ENCODE results near the gene S100P.

The S100P gene

DNA sequence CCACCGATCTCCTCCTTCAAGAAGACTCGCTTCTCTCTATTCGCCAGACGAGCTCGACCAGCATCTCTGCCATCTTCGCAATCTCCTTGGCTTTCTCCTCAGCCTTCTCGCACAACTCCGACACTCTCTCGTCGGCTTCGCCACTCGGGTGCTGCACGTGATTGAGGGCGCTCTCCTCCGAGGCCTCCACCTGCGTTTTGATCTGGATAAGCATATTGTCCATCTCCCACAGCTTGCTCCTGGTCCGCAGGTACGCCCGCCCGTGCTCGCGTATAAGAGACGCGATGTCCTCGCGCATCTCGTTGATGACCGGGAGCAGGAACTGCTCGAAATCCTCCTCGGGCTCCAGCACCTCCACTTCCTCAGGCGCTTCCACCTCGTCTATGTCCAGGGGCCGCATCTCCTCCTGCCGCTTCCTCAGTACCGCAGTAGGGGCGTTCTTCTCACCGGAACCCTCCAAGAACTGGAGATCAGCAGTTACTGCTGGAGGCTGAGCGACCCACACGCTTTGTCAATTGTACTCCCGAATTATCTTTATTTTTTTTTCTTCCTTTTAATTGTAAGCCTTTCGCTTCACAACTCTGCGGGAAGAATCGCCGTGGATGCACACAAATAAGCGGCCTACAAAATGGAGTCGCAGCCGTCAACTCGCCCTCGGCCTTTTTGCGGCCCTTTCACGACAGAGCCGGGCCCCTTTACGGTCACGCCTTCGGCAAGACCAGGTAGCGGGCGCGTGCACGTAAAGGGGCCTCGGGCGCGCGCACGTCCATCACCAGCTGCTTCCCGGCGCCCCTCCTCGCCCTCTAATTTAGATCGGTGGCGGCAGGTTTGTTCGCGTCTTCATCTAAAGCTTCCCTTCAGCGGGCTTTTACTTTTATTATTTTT is 15.8 kb downstream of the S100P start, which contains the start of gene MRFAP1L1:
TSS of gene MRFAP1L1 (minus strand) at position 636 of the 885 bp plus-strand sequence. CDS start at position 400, 236 bp downstream.
- peak; percentile 62 for TF ChIP-seq SPI1 (IDR thresholded peaks at IDR 0.05; ENCODE audit: low read depth, low read length)
- no peak; the same call in 1 of the 2 replicates for TF ChIP-seq POU2F2 (IDR thresholded peaks at IDR 0.05; ENCODE audit: low read depth, low read length)
- no peak for TF ChIP-seq PAX5 (IDR thresholded peaks at IDR 0.05; ENCODE audit: insufficient read depth, low read length, severe bottlenecking)
- peak; percentile 82; the same call in 1 of the 2 replicates for TF ChIP-seq TAF1 (IDR thresholded peaks at IDR 0.05; ENCODE audit: low read depth, low read length)
- TF ChIP-seq POLR2A (IDR thresholded peaks at IDR 0.05; ENCODE audit: low read depth, low read length): peak; percentile 67
- TF ChIP-seq POLR2AphosphoS5 (IDR thresholded peaks at IDR 0.05; ENCODE audit: low read depth, low read length): no peak; the same call in 1 of the 2 replicates
- FAIRE-seq (peak; percentile 83), DNase-seq (ENCODE audit: insufficient read length, low spot score) (peak; percentile 78)

DNA sequence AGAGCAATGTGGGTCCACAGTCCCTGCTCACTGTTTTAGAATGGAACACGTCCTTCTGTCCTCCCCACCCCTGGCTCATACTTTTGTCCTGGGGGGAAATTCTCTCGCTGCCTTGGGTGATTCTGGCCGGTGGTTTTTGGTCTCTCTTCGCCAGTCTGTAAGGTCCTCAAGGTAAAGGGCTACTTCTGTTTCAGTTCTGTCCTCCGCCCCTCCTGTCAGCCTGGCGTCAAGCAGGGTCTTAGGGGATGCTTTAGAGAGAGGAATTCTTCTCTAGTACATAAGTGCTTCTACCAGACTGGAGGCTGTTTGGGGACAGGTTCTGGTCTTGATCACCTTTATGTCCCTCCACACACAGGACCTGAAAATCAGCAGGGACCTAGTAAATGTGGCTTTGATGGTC is 16.6 kb downstream of the S100P start:
- TF ChIP-seq POU2F2 (IDR thresholded peaks at IDR 0.05; ENCODE audit: low read depth, low read length) (no peak), POLR2A (IDR thresholded peaks at IDR 0.05; ENCODE audit: low read depth, low read length) (no peak), PAX5 (IDR thresholded peaks at IDR 0.05; ENCODE audit: insufficient read depth, low read length, severe bottlenecking) (no peak), TAF1 (IDR thresholded peaks at IDR 0.05; ENCODE audit: low read depth, low read length) (no peak), POLR2AphosphoS5 (IDR thresholded peaks at IDR 0.05; ENCODE audit: low read depth, low read length) (no peak), SPI1 (IDR thresholded peaks at IDR 0.05; ENCODE audit: low read depth, low read length) (no peak)
- DNase-seq (ENCODE audit: insufficient read length, low spot score) (no peak), FAIRE-seq (peak; percentile 13)

DNA sequence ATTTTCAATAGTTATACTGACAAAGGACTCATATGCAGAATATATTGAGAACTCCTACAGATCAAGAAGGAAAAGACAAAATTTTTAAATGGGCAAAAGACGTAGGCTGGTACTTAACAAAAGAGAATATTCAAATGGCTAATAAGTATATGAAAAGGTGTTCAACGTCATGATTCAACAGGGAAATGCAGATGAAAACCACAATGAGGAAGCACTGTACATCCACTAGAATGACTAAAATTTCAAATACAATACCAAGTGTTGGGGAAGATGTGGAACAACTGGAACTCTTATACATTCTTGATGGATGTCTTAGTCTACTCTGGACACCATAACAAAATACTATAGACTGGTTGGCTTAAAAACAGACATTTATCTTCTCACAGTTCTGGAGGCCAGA is 17.3 kb downstream of the S100P start:
- TF ChIP-seq TAF1 (IDR thresholded peaks at IDR 0.05; ENCODE audit: low read depth, low read length): no peak
- TF ChIP-seq POLR2AphosphoS5 (IDR thresholded peaks at IDR 0.05; ENCODE audit: low read depth, low read length): no peak
- no peak for TF ChIP-seq POLR2A (IDR thresholded peaks at IDR 0.05; ENCODE audit: low read depth, low read length)
- no peak for TF ChIP-seq PAX5 (IDR thresholded peaks at IDR 0.05; ENCODE audit: insufficient read depth, low read length, severe bottlenecking)
- TF ChIP-seq SPI1 (IDR thresholded peaks at IDR 0.05; ENCODE audit: low read depth, low read length): no peak
- no peak for TF ChIP-seq POU2F2 (IDR thresholded peaks at IDR 0.05; ENCODE audit: low read depth, low read length)
- DNase-seq (ENCODE audit: insufficient read length, low spot score): no peak
- no peak for FAIRE-seq

- no peak for FAIRE-seq
Observed at GRCh38 chr4:6714954-6715353, 21.3 kb downstream of the S100P start.

GRCh38 chr4:6715704-6716017 is 22.0 kb downstream of the S100P start:
- no peak for FAIRE-seq
- no peak for DNase-seq (ENCODE audit: insufficient read length, low spot score)
- TF ChIP-seq PAX5 (IDR thresholded peaks at IDR 0.05; ENCODE audit: insufficient read depth, low read length, severe bottlenecking) (no peak), SPI1 (IDR thresholded peaks at IDR 0.05; ENCODE audit: low read depth, low read length) (no peak), POU2F2 (IDR thresholded peaks at IDR 0.05; ENCODE audit: low read depth, low read length) (no peak), TAF1 (IDR thresholded peaks at IDR 0.05; ENCODE audit: low read depth, low read length) (no peak), POLR2AphosphoS5 (IDR thresholded peaks at IDR 0.05; ENCODE audit: low read depth, low read length) (no peak), POLR2A (IDR thresholded peaks at IDR 0.05; ENCODE audit: low read depth, low read length) (no peak)

More at GRCh38 chr4:6714954-6715353, 21.3 kb downstream of the S100P start:
- no peak for TF ChIP-seq TAF1 (IDR thresholded peaks at IDR 0.05; ENCODE audit: low read depth, low read length)
- TF ChIP-seq POU2F2 (IDR thresholded peaks at IDR 0.05; ENCODE audit: low read depth, low read length): no peak
- TF ChIP-seq PAX5 (IDR thresholded peaks at IDR 0.05; ENCODE audit: insufficient read depth, low read length, severe bottlenecking): no peak
- no peak for TF ChIP-seq POLR2A (IDR thresholded peaks at IDR 0.05; ENCODE audit: low read depth, low read length)
- TF ChIP-seq POLR2AphosphoS5 (IDR thresholded peaks at IDR 0.05; ENCODE audit: low read depth, low read length): no peak
- TF ChIP-seq SPI1 (IDR thresholded peaks at IDR 0.05; ENCODE audit: low read depth, low read length): no peak
- DNase-seq (ENCODE audit: insufficient read length, low spot score): no peak

DNA sequence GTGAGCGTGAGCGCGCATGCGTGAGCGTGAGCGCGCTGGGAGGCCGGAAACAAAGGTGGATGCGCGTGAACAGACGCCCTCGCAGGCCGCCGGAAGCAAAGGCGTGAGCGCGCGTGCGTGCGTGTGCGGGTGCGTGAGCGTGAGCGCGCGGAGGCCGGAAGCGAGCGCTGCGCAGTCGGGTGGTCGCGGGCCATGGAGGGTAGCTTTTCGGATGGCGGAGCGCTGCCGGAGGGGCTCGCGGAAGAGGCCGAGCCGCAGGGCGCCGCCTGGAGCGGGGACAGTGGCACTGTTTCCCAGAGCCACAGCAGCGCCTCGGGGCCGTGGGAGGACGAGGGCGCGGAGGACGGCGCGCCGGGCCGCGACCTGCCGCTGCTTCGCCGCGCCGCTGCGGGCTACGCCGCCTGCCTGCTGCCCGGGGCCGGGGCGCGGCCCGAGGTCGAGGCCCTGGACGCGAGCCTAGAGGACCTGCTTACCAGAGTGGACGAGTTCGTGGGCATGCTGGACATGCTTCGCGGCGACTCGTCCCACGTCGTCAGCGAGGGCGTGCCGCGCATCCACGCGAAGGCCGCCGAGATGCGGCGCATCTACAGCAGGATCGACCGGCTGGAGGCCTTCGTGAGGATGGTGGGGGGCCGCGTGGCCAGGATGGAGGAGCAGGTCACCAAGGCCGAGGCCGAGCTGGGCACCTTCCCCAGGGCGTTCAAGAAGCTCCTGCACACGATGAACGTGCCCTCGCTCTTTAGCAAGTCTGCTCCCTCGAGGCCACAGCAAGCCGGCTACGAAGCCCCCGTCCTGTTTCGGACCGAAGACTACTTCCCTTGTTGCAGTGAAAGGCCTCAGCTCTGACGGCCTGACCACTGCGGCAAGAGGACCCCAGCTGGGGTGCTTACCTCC is 22.6 kb downstream of the S100P start, which contains the start of gene BLOC1S4:
TSS of gene BLOC1S4 (plus strand) at position 157 of the 894 bp plus-strand sequence. CDS start at position 193, 36 bp downstream.
- peak; percentile 90 for DNase-seq (ENCODE audit: insufficient read length, low spot score)
- FAIRE-seq: peak; percentile 100

GRCh38 chr4:6716958-6717655 is 23.4 kb downstream of the S100P start:
- no peak for FAIRE-seq
- DNase-seq (ENCODE audit: insufficient read length, low spot score): no peak
- TF ChIP-seq POLR2A (IDR thresholded peaks at IDR 0.05; ENCODE audit: low read depth, low read length) (no peak), SPI1 (IDR thresholded peaks at IDR 0.05; ENCODE audit: low read depth, low read length) (no peak), POU2F2 (IDR thresholded peaks at IDR 0.05; ENCODE audit: low read depth, low read length) (no peak), PAX5 (IDR thresholded peaks at IDR 0.05; ENCODE audit: insufficient read depth, low read length, severe bottlenecking) (no peak), TAF1 (IDR thresholded peaks at IDR 0.05; ENCODE audit: low read depth, low read length) (no peak), POLR2AphosphoS5 (IDR thresholded peaks at IDR 0.05; ENCODE audit: low read depth, low read length) (no peak)

More for the DNA sequence above, 22.6 kb downstream of the S100P start, which contains the start of gene BLOC1S4:
- peak; percentile 85 for TF ChIP-seq POLR2AphosphoS5 (IDR thresholded peaks at IDR 0.05; ENCODE audit: low read depth, low read length)
- TF ChIP-seq SPI1 (IDR thresholded peaks at IDR 0.05; ENCODE audit: low read depth, low read length): no peak
- peak; percentile 85 for TF ChIP-seq POLR2A (IDR thresholded peaks at IDR 0.05; ENCODE audit: low read depth, low read length)
- TF ChIP-seq POU2F2 (IDR thresholded peaks at IDR 0.05; ENCODE audit: low read depth, low read length): 0 out of 2 replicates have a peak, but pooled peaks have one; percentile 47
- no peak for TF ChIP-seq PAX5 (IDR thresholded peaks at IDR 0.05; ENCODE audit: insufficient read depth, low read length, severe bottlenecking)
- peak; percentile 79 for TF ChIP-seq TAF1 (IDR thresholded peaks at IDR 0.05; ENCODE audit: low read depth, low read length)

Data from GM12891 (cell line).